ENCODE data around the gene PFDN6. TPM values are rescaled to one million over a fixed set of nuclear protein-coding genes. Genes with fewer than 3 reads are reported as not detected.

PFDN6 gene
- total RNA-seq (2014; rRNA removed; shearing (Covaris generic)): 66.3 and 67.8 TPM in 2 replicates

DNA sequence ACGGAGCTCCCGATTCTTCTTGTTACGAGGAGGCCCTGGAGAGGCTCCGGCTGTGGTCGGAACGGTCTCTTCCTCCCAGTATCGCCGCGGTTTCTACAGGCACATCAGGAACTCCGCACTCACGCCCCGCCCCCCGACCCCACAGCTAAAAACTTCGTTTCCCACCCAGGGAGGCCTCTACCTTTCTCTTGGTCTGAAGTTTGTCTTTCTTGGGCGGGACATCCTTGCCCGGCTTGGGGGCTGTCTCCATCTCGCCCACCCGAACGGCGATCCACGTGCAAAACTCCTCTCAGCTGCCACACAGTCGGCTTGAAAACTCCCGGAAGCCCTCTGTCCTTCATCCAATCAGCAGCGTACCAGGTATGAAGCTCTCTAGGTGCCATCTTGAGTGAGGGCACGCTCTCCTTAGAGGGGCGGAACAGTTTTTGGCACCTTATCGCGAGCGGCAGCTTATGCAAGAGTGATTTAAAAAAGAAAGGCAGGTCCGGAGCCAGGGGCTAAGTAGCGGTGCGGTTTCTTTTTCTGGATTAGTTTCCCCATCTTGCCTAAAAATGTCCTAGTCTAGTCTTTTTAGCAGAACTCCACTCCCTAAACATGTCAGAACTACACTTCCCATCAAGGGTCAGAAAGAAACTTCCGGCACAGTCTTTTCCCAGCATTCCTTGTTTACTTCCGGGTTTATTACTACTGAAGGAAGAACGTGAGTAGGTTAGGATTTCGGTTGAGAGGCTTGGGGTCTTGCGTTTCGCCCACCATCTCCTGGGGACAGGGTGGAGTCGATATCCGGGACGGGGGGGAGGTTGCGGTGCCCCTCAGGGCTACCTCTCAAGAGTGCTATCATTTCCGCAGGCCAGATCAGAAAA is at the start of gene PFDN6, which contains the start of gene WDR46:
TSS of gene PFDN6 (plus strand) at position 681 of the 863 bp plus-strand sequence. CDS start 256 bp downstream, outside the sequence.
TSS of gene WDR46 (minus strand) at position 319 of the 863 bp plus-strand sequence. CDS start at position 250, 69 bp downstream.
- peak; percentile 79 to 97 for DNase-seq (ENCODE audit: low read depth in 1 of 2, low spot score in 2 of 2)
- Histone ChIP-seq H3K27ac (peak within 1 kb of the TSS; percentile 17; the same call in 1 of the 2 replicates), H3K9me3 (replicated peaks) (no peaks in the 10 kb centered on the region), H3K27me3 (replicated peaks) (no peaks in the 10 kb centered on the region), H3K36me3 (peaks cover 70% of the 10 kb centered on the region), H3K4me1 (replicated peaks) (peaks cover 17% of the 10 kb centered on the region), H3K4me3 (peak within 1 kb of the TSS; percentile 54)

DNA sequence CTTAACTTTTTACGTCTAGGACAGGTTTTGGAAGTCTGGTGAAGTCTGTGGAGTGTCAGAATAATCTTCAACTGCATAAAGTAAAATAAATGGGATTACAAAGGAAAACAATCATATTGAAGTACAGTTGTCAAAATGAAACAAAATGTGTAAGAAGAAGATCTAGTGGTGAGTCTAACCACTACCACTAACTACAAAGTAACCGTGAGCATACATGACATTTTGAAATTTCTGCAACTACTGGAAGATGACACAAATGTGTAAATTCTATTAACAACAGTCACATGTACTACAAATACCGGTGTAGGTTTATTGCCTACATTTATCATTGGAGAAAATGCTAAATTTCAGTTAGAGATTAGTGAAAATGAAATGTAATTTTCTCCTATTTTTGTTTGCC is 47.4 kb upstream of the PFDN6 start:
- Histone ChIP-seq H3K27me3 (replicated peaks) (peaks cover 23% of the 10 kb centered on the region), H3K27ac (no peak overlapping the region), H3K4me3 (no peak overlapping the region), H3K4me1 (replicated peaks) (no peaks in the 10 kb centered on the region), H3K9me3 (replicated peaks) (no peaks in the 10 kb centered on the region), H3K36me3 (no peaks in the 10 kb centered on the region)
- DNase-seq (ENCODE audit: low read depth in 1 of 2, low spot score in 2 of 2): no peak

DNA sequence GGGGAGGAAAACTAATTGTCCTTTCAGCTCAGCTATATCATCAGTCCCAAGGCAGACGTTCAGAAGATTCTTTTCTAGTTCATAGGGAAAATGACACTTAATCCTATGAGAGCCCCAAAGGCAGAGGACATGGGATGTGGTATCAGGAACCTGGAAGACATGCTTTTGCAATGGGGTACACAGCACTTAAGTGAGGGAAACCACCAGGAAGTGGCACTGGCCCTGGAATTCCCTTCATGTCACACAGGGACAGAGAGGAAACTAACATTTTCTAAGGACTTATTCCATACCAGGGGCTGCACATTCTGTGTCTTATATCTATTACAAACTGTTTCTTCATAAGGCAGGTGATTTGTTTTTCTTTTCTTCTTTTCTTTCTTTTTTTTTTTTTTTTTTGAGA is 45.9 kb upstream of the PFDN6 start:
- no peak overlapping the region for H3K27ac ChIP-seq
- H3K27me3 ChIP-seq (replicated peaks): peaks cover 23% of the 10 kb centered on the region
- DNase-seq (ENCODE audit: low read depth in 1 of 2, low spot score in 2 of 2): no peak
- no peaks in the 10 kb centered on the region for H3K36me3 ChIP-seq
- no peaks in the 10 kb centered on the region for H3K9me3 ChIP-seq (replicated peaks)
- no peak overlapping the region for H3K4me3 ChIP-seq
- peaks cover 7% of the 10 kb centered on the region for H3K4me1 ChIP-seq (replicated peaks)

DNA sequence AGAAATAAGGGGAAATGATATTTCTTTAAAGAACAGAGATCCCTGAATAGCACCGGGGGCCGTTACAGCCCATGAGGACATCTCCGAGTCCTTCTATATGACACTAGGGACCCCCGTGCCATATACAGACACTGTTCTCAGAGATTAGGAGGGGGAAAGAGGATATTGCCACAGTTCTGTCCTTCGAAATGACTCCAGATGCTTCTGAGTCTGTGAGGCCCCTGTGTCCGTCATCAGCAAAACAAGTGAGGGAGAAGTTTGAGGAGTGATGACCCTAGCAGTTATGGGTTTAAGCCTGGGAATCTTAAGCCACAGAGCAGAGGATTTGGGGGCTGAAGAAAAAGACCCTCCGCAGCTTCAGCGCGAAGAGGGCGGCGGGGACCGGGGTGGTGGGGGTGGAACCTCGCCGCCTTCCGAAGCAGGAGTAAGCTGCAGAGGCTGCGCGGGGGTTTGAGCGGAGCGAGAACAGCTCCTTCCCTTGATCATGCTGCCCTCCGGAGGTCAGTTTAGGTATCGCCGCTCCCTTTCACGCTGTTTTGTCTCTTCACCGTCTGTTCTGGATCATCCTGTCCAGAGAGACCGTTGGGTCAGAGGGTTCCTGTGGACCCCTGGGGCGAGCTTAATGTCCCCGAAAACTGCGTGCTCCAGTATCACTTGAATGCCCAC is 41.3 kb upstream of the PFDN6 start:
- peak; percentile 85 to 89 for DNase-seq (ENCODE audit: low read depth in 1 of 2, low spot score in 2 of 2)
- Histone ChIP-seq H3K9me3 (replicated peaks) (no peaks in the 10 kb centered on the region), H3K4me3 (peak overlapping the region; percentile 40), H3K27me3 (replicated peaks) (0 out of 2 replicates have a peak, but pooled peaks cover 2% of the 10 kb centered on the region), H3K36me3 (peaks cover 13% of the 10 kb centered on the region; the same call in 1 of the 2 replicates), H3K4me1 (replicated peaks) (peaks cover 26% of the 10 kb centered on the region), H3K27ac (peak overlapping the region; percentile 30)

DNA sequence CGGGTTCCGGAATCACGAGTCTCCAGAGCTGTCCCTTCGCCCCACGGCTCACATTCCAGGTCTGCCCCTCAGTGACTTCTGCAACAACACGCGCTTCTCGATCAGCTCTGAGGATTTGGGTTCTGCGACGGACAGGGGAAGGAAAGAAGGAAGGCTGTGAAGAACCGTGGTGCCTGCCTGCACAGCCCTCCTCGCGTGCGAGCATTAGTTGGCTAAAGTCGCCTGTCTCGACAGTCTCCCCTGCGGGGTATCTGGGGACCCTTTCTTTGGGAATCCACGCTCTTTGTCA is 40.8 kb upstream of the PFDN6 start:
- H3K4me3 ChIP-seq: peak overlapping the region; percentile 40
- H3K27me3 ChIP-seq (replicated peaks): no peaks in the 10 kb centered on the region
- H3K4me1 ChIP-seq (replicated peaks): peaks cover 26% of the 10 kb centered on the region
- H3K27ac ChIP-seq: peak overlapping the region; percentile 30
- peaks cover 13% of the 10 kb centered on the region; the same call in 1 of the 2 replicates for H3K36me3 ChIP-seq
- H3K9me3 ChIP-seq (replicated peaks): no peaks in the 10 kb centered on the region
- DNase-seq (ENCODE audit: low read depth in 1 of 2, low spot score in 2 of 2): peak in 1 of 2 experiments; percentile 50

DNA sequence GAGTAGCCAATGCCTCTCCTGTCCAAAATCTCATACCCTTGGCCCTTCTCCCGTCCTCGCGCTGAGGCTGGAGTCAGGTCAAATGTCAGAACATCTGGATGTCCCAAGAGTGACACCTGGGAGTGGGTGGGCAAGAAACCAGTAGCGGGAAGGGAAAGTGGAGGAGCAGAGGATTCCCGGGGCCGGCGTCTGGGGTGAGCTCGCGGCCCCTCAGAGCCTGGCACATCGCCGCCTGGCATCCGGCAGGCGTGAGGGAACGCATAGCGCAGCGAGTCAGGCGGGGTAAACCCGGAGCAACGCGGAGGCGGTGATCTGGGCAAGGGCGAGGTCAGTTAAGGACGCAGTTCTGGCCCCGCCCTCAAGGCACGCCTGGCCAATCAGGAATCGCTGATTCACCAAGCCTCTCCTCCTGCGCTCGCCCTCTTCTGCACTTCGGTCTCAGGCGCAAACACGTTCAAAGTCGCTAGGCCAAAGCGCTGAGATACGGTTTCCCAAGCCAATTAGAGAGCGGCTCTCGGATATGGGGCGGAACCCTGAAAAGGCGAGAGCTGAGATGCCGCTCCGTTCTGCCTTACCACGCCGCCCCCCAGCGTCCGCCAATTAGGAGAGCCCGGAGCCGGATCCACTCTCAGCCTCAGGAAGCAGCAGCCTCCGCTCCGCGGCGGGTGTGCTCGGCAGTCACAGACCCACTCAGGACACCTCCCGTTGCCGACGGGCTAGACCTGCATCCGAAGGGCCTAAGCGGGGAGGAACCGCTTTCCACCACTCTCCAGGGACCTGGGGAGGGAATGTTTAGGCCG is 40.3 kb upstream of the PFDN6 start:
- Histone ChIP-seq H3K4me3 (peak overlapping the region; percentile 40), H3K36me3 (peaks cover 13% of the 10 kb centered on the region; the same call in 1 of the 2 replicates), H3K4me1 (replicated peaks) (peaks cover 26% of the 10 kb centered on the region), H3K9me3 (replicated peaks) (no peaks in the 10 kb centered on the region), H3K27ac (peak overlapping the region; percentile 50), H3K27me3 (replicated peaks) (no peaks in the 10 kb centered on the region)
- DNase-seq (ENCODE audit: low read depth in 1 of 2, low spot score in 2 of 2): peak; percentile 98

DNA sequence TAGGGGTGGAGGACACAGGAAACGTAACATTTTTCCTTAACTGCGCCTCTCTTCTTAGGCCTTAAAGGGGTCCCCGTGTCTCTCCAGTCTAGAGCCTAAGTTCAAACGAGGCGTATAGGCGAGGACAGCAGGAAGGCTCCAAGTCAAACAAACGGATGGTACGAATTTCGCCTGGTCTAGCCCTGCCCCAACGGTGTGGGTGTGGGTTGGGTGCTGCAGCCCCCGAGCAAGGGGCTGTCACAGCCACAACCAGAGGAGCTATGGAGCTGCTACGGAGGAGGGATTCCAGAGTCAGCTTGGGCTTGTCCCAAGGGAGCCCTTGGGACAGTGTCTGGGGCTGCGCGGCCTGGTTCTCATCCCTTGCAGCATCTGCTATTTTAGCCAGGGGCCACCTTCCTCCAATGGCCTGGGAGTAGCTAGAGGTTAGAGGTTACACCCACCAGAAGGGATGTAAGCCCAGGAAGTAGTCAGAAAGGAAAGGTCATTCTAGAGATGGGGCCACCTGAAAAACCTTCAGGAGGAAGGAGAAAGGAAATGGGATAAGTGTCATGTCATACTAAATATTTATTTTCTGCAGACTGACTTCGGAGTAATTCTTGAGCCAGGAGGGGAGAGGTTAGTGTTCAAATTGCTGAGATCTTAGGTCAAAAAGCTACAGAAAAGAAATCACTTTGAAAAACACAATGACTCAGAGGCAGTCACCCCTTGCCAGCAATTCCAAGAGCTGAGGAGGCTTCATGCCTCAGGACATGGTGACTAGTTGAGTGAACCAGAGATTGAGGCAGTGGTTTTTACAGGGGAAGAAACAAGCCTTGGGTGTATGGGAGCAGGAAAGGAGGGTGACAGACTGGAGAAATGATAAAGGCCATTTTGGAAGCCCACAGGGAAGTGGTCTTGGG is 39.4 kb upstream of the PFDN6 start:
- H3K4me3 ChIP-seq: peak overlapping the region; percentile 40
- peak; percentile 52 to 55 for DNase-seq (ENCODE audit: low read depth in 1 of 2, low spot score in 2 of 2)
- no peaks in the 10 kb centered on the region for H3K27me3 ChIP-seq (replicated peaks)
- H3K27ac ChIP-seq: peak overlapping the region; percentile 50
- H3K36me3 ChIP-seq: peaks cover 13% of the 10 kb centered on the region; the same call in 1 of the 2 replicates
- no peaks in the 10 kb centered on the region for H3K9me3 ChIP-seq (replicated peaks)
- H3K4me1 ChIP-seq (replicated peaks): peaks cover 26% of the 10 kb centered on the region

DNA sequence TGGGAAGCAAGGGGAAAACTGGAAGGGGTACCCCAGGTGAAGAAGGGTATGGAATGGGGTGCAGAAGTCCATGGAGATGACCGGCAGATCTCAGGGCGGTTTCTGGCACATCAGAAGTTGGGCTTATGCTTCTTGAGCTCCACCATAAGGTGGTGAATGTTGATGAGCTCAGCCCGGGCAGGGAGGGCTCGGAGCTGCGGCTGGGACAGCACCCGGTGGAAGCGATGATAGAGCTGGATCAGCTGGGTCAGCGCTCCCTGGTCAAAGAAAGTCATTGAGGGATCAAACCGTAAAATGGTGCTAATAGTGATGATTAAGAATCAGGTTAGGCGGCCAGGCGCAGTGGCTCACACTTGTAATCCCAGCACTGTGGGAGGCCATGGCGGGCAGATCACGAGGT is 38.7 kb upstream of the PFDN6 start:
- DNase-seq (ENCODE audit: low read depth in 1 of 2, low spot score in 2 of 2): no peak
- no peaks in the 10 kb centered on the region for H3K9me3 ChIP-seq (replicated peaks)
- H3K4me3 ChIP-seq: no peak overlapping the region
- peak overlapping the region; percentile 17; the same call in 1 of the 2 replicates for H3K27ac ChIP-seq
- H3K4me1 ChIP-seq (replicated peaks): peaks cover 26% of the 10 kb centered on the region
- H3K36me3 ChIP-seq: peaks cover 13% of the 10 kb centered on the region; the same call in 1 of the 2 replicates
- H3K27me3 ChIP-seq (replicated peaks): no peaks in the 10 kb centered on the region

DNA sequence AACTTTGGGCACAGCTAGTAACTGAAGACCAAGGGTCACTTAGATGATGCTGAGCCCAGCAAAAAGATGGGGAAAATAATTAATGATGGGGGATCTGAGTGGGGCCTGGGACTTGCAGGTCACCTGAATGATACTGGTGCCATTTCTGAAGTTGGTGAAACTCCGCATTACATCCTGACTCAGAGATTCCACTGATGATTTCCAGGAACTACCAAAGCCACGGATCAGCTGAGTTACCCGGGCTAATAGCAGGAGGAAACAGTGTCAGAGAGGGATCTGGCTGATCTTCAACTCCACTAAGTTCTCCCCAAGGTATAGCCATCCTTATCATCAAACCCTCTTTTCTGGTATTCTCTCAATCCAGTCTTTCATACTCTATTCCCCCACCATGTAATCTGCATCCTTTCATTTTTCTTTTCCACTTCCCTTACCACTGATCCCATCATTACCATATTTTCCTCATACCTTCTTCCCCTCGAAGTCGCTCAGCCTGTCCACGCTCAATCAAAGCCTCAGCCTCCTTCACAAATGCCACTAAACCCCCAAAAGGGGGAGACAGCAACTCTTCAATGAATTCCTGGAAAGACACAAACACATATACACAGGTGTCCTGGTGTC is 37.9 kb upstream of the PFDN6 start:
- Histone ChIP-seq H3K36me3 (peaks cover 13% of the 10 kb centered on the region; the same call in 1 of the 2 replicates), H3K4me3 (no peak overlapping the region), H3K27me3 (replicated peaks) (no peaks in the 10 kb centered on the region), H3K4me1 (replicated peaks) (peaks cover 26% of the 10 kb centered on the region), H3K9me3 (replicated peaks) (no peaks in the 10 kb centered on the region), H3K27ac (no peak overlapping the region)
- DNase-seq (ENCODE audit: low read depth in 1 of 2, low spot score in 2 of 2): no peak

DNA sequence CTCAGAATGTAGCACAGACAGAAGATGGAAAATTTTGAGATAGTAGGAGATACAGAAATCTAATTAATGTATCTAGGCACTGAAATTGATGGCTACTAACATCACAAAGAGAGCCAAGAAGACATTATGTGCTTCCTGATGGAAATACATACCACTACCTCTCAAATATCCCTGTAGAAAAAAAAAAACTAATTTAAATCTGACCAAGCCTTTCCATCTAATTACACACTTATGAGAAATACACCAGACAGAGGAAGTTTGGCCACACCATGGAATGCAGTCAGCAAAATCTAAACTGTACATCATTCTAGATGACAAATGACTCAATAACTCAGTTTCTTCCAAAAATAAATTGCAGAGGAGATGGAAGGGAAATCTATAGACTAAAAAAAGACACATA is 36.6 kb upstream of the PFDN6 start:
- peaks cover 26% of the 10 kb centered on the region for H3K4me1 ChIP-seq (replicated peaks)
- DNase-seq (ENCODE audit: low read depth in 1 of 2, low spot score in 2 of 2): no peak
- H3K27me3 ChIP-seq (replicated peaks): no peaks in the 10 kb centered on the region
- H3K27ac ChIP-seq: no peak overlapping the region
- no peak overlapping the region for H3K4me3 ChIP-seq
- peaks cover 16% of the 10 kb centered on the region; the same call in 1 of the 2 replicates for H3K36me3 ChIP-seq
- H3K9me3 ChIP-seq (replicated peaks): no peaks in the 10 kb centered on the region

DNA sequence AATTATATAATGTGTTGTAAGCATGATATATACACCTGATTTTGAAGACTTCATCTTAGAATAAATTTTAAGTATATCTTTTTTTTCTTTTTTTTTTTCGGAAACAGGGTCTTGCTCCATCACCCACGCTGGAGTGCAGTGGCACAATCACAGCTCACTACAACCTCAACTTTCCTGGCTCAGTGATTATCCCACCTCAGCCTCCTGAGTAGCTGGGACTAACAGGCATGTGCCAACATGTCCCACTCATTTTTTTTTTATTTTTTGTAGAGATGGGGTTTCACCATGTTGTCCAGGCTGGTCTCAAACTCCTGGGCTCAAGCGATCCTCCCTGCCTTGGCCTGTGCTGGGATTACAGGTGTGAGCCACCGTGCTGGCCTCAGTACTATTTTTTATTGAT is 34.8 kb upstream of the PFDN6 start:
- Histone ChIP-seq H3K36me3 (peaks cover 17% of the 10 kb centered on the region), H3K4me3 (no peak overlapping the region), H3K4me1 (replicated peaks) (peaks cover 13% of the 10 kb centered on the region), H3K27ac (no peak overlapping the region), H3K27me3 (replicated peaks) (no peaks in the 10 kb centered on the region), H3K9me3 (replicated peaks) (no peaks in the 10 kb centered on the region)
- DNase-seq (ENCODE audit: low read depth in 1 of 2, low spot score in 2 of 2): no peak

DNA sequence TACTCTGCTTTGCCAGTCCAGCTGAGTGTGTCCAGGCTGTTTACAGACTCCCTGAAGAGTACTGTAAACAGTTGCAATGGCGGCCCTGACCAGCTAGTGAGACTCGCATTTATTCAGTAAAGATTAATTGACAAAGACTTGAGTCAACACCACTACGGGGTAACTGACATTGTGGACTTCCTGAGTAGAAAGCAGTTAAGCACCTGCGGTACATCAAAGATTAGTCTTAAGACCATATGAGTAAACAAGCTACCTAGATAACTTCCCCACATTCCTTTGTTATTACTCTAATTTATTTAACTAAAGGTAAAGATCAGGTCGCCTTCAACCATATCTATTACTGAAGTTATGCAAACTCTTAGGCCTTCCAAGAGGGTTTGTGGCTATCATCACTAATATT is 30.4 kb upstream of the PFDN6 start:
- no peaks in the 10 kb centered on the region for H3K9me3 ChIP-seq (replicated peaks)
- no peak overlapping the region for H3K4me3 ChIP-seq
- H3K27ac ChIP-seq: no peak overlapping the region
- no peaks in the 10 kb centered on the region for H3K27me3 ChIP-seq (replicated peaks)
- peaks cover 22% of the 10 kb centered on the region for H3K36me3 ChIP-seq
- H3K4me1 ChIP-seq (replicated peaks): 0 out of 2 replicates have a peak, but pooled peaks cover 5% of the 10 kb centered on the region
- DNase-seq (ENCODE audit: low read depth in 1 of 2, low spot score in 2 of 2): no peak

All from SJSA1 (cell line).